ENCODE measurements around the gene GRHL3.

DNA sequence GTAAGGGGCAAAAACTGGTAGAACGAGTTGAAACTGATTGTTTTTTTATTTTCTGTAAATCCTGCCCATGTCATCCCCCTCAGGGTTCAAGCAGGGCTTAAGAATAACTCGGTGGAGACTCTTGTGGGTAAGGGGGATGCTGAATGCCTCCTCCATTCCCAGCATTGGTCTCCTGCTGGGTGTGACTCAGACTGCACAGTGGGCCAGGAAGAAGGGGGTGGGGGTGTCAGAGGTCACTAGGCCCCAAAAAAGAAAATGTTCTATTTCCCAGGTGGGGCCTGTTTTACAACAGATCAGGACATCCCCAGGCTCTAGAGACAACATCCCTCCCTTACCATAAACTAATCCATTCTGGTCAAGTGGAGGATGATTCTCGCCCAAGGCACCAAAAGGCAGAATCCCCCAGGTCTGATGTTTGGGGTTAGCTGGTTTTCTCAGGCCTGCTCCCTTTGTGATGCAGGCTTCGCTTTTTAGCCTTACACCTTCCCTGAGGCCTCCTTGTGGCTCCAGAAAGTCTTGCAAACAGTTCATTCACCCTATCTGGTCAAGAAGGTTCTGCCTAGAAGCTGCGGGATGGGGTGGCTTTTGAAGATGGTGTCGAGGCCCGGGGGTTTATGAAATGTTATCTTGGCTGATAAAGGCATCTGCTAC is 10.7 kb upstream of the GRHL3 start:
- TF ChIP-seq POLR2A (IDR thresholded peaks at IDR 0.05) = no peak
- TF ChIP-seq, protein P1, sequence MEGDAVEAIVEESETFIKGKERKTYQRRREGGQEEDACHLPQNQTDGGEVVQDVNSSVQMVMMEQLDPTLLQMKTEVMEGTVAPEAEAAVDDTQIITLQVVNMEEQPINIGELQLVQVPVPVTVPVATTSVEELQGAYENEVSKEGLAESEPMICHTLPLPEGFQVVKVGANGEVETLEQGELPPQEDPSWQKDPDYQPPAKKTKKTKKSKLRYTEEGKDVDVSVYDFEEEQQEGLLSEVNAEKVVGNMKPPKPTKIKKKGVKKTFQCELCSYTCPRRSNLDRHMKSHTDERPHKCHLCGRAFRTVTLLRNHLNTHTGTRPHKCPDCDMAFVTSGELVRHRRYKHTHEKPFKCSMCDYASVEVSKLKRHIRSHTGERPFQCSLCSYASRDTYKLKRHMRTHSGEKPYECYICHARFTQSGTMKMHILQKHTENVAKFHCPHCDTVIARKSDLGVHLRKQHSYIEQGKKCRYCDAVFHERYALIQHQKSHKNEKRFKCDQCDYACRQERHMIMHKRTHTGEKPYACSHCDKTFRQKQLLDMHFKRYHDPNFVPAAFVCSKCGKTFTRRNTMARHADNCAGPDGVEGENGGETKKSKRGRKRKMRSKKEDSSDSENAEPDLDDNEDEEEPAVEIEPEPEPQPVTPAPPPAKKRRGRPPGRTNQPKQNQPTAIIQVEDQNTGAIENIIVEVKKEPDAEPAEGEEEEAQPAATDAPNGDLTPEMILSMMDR (IDR thresholded peaks at IDR 0.05) = no peak

Data from prostate gland (tissue), 2 donors.